Keratinocyte (primary cell): ENCODE data around the gene IL6R. TPM values are rescaled to one million over a fixed set of nuclear protein-coding genes. Genes with fewer than 3 reads are reported as not detected.

ENCODE experiments used
- DNase-seq: peaks from one replicate; pipeline ENCODE4 v3.0.0-alpha.2; 2011; ENCODE audit warnings: low read depth, missing footprints, low spot score
- FAIRE-seq: peaks from 2 replicates; lab custom pipeline; 2011; peaks lifted over from hg19 to GRCh38; lab: Jason Lieb, UNC
- H2AFZ ChIP-seq: 2 replicates; pipeline ENCODE4 v1.6.0; 2012; ENCODE audit warnings: low read length, control low read depth, inconsistent platforms; ENCODE audit not compliant: control insufficient read depth
- H3K27ac ChIP-seq: 2 replicates; pipeline ENCODE4 v1.5.1; 2011; ENCODE audit warnings: low read length; ENCODE audit not compliant: control insufficient read depth, insufficient read depth
- H3K27me3 ChIP-seq: 3 replicates; pipeline ENCODE4 v1.6.0; 2011; ENCODE audit warnings: low read length; ENCODE audit not compliant: control insufficient read depth, insufficient read depth; ENCODE audit errors: extremely low read depth
- H3K36me3 ChIP-seq, 2 experiments: 2 replicates in 1 of 2; 3 replicates in 1 of 2; pipeline ENCODE4 v1.5.1; 2011; ENCODE audit warnings: low read length in 2 of 2, mild to moderate bottlenecking in 1 of 2; ENCODE audit not compliant: control insufficient read depth in 2 of 2, insufficient read depth in 2 of 2; ENCODE audit errors: extremely low read depth in 1 of 2
- H3K4me1 ChIP-seq: 3 replicates; pipeline ENCODE4 v1.5.1; 2011; ENCODE audit warnings: low read length; ENCODE audit not compliant: control insufficient read depth, insufficient read depth; ENCODE audit errors: extremely low read depth
- H3K4me2 ChIP-seq: 3 replicates; pipeline ENCODE4 v1.6.0; 2011; ENCODE audit warnings: low read depth, low read length; ENCODE audit not compliant: control insufficient read depth, insufficient read depth; ENCODE audit errors: extremely low read depth
- H3K4me3 ChIP-seq, 3 experiments: fragments of 200-600 bp in 1 of 3; sonication (generic) in 1 of 3; 2 replicates in 2 of 3; 3 replicates in 1 of 3; pipeline ENCODE4 v1.5.1; 2011 to 2016; ENCODE audit warnings: low read length in 3 of 3, mild to moderate bottlenecking in 3 of 3, control low read depth in 2 of 3, inconsistent platforms in 1 of 3, low read depth in 1 of 3, mixed read lengths in 1 of 3, mixed run types in 1 of 3, moderate library complexity in 1 of 3; ENCODE audit not compliant: control insufficient read depth in 2 of 3, insufficient read depth in 2 of 3; ENCODE audit errors: extremely low read depth in 1 of 3
- H3K79me2 ChIP-seq: 2 replicates; pipeline ENCODE4 v1.6.0; 2012; ENCODE audit warnings: low read length; ENCODE audit not compliant: control insufficient read depth, insufficient read depth
- H3K9ac ChIP-seq: 3 replicates; pipeline ENCODE4 v1.6.0; 2011; ENCODE audit warnings: low read length; ENCODE audit not compliant: control insufficient read depth, insufficient read depth; ENCODE audit errors: extremely low read depth
- H3K9me1 ChIP-seq: 3 replicates; pipeline ENCODE4 v1.6.0; 2011; ENCODE audit warnings: low read length; ENCODE audit not compliant: control insufficient read depth, insufficient read depth; ENCODE audit errors: extremely low read depth
- H3K9me3 ChIP-seq: 2 replicates; pipeline ENCODE4 v1.5.1; 2012; ENCODE audit warnings: low read depth, low read length; ENCODE audit not compliant: control insufficient read depth
- H4K20me1 ChIP-seq: 3 replicates; pipeline ENCODE4 v1.6.0; 2011; ENCODE audit warnings: low read length; ENCODE audit not compliant: control insufficient read depth, insufficient read depth; ENCODE audit errors: extremely low read depth
- CTCF ChIP-seq, 3 experiments: IDR thresholded peaks in 1 of 3; conservative IDR thresholded peaks in 1 of 3; optimal IDR thresholded peaks in 1 of 3; 2 replicates in 2 of 3; 3 replicates in 1 of 3; pipeline versions ENCODE3 to v1.5.1; 2011; ENCODE audit warnings: low read length in 3 of 3, mild to moderate bottlenecking in 3 of 3, moderate library complexity in 2 of 3, control low read depth in 1 of 3, inconsistent platforms in 1 of 3; ENCODE audit not compliant: insufficient read depth in 2 of 3; ENCODE audit errors: extremely low read depth in 1 of 3
- EZH2 ChIP-seq: IDR thresholded peaks from one replicate; pipeline ENCODE4 v1.6.1; 2012; ENCODE audit warnings: inconsistent platforms, mild to moderate bottlenecking, low read length, moderate library complexity
- dilution Hi-C: fragments of 300-500 bp; cut with MboI; formaldehyde crosslinking; loops from one replicate; pipeline ENCODE4 v1.7.0; 2020; ENCODE audit warnings: low sequenced_read_pairs; ENCODE audit not compliant: extremely low pct_ligation_motif_present
- polyA plus RNA-seq, 5 experiments: library from polyadenylated mRNA; depleted of rRNA in 3 of 5; stranded (reverse) in 3 of 5; stranded (forward) in 1 of 5; unstranded in 1 of 5; fragments of >200 nt; gene quantifications; 1 replicate in 1 of 5; 2 replicates in 3 of 5; 3 replicates in 1 of 5; pipeline versions ENCODE4 v1.2.1 to v1.2.3, GENCODE V29; 2011 to 2012; ENCODE audit warnings: missing spikeins in 2 of 5, low read depth in 1 of 5, low replicate concordance in 1 of 5

IL6R gene
- polyA plus RNA-seq, 1 donor (not counting 4 experiments of a cell fraction or from before 2014, with no cell fraction given): 12.6 TPM

- dilution Hi-C loops: no loop called here
- no peaks in the 10 kb centered on the region for H3K9me1 ChIP-seq
- H3K4me2 ChIP-seq: no peak overlapping the region
- H4K20me1 ChIP-seq: no peaks in the 10 kb centered on the region
- H2AFZ ChIP-seq: no peak overlapping the region
- no peaks in the 10 kb centered on the region for H3K79me2 ChIP-seq
- DNase-seq: no peak
- no peak overlapping the region for H3K27ac ChIP-seq
- no peak for FAIRE-seq
- H3K9me3 ChIP-seq: no peaks in the 10 kb centered on the region
- TF ChIP-seq CTCF (optimal IDR thresholded peaks at IDR 0.05 in 1 of 3, IDR thresholded peaks at IDR 0.05 in 1 of 3, conservative IDR thresholded peaks at IDR 0.05 in 1 of 3; ENCODE audit: extremely low read depth in 1 of 3, insufficient read depth in 2 of 3, low read length in 3 of 3): no peak
- TF ChIP-seq EZH2: no peak
- H3K9ac ChIP-seq: no peak overlapping the region
- no peaks in the 10 kb centered on the region for H3K27me3 ChIP-seq
- H3K36me3 ChIP-seq: no peaks in the 10 kb centered on the region
- H3K4me3 ChIP-seq: no peak overlapping the region
- no peaks in the 10 kb centered on the region for H3K4me1 ChIP-seq
These were observed 6.5 kb upstream of the IL6R start for GRCh38 chr1:154398678-154399077.

GRCh38 chr1:154400381-154400801 lies 4.8 kb upstream of the IL6R start:
- Histone ChIP-seq H3K79me2 (no peaks in the 10 kb centered on the region), H4K20me1 (no peaks in the 10 kb centered on the region), H3K9me3 (no peaks in the 10 kb centered on the region), H2AFZ (no peak overlapping the region), H3K4me3 (no peak overlapping the region), H3K9me1 (no peaks in the 10 kb centered on the region), H3K27ac (no peak overlapping the region), H3K27me3 (no peaks in the 10 kb centered on the region), H3K9ac (no peak overlapping the region), H3K4me1 (peaks cover 6% of the 10 kb centered on the region), H3K36me3 (no peaks in the 10 kb centered on the region), H3K4me2 (no peak overlapping the region)
- FAIRE-seq (no peak), DNase-seq (no peak)
- dilution Hi-C loops: no loop called here
- TF ChIP-seq EZH2: no peak
- TF ChIP-seq CTCF (optimal IDR thresholded peaks at IDR 0.05 in 1 of 3, IDR thresholded peaks at IDR 0.05 in 1 of 3, conservative IDR thresholded peaks at IDR 0.05 in 1 of 3; ENCODE audit: extremely low read depth in 1 of 3, insufficient read depth in 2 of 3, low read length in 3 of 3): no peak
